ENCODE data around the gene GLIS1. TPM values are rescaled to one million over a fixed set of nuclear protein-coding genes. Genes with fewer than 3 reads are reported as not detected.

GLIS1 gene
- total and polyA plus RNA-seq, 10 of the 15 experiments (the other 5 are each of a cell fraction or from before 2014, with no cell fraction given), result not detected

DNA sequence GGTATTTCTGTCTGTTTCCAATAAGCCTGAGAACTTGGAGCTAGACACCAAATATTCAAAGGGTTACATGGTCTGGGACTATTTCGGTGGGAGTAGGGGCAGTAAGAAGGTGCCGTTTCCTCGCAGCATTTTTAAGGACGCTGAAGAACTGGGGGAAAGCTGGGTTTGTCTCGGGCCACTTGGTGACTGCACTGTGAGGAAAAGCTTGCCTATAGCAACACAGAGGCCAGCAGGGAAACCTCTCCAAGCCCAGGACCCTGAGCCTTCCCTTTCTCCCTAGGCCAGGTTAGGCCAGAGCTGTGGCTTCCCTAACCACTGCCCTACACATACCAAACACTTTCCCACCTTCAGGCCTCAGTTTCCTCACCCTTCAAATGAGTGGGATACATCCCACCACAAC is 3.3 kb downstream of the GLIS1 start:
- SMC1A ChIA-PET (ENCODE audit: uncharacterized antibody, unreplicated experiment), result interaction anchor here (0.6 to 1.5 kb wide), 2 partner anchors 16 to 19 kb away, joined by 3 read pairs; no protein-coding TSS in a partner anchor
- Histone ChIP-seq H3K9me3 (replicated peaks; ENCODE audit: control insufficient read depth, insufficient read depth, low read length) (no peaks in the 10 kb centered on the region), H3K9ac (ENCODE audit: control insufficient read depth, insufficient read depth, low read length) (no peak overlapping the region), H4K20me1 (ENCODE audit: control insufficient read depth, insufficient read depth) (no peaks in the 10 kb centered on the region), H3K27ac (ENCODE audit: control insufficient read depth, insufficient read depth) (no peak overlapping the region), H3K4me3 (no peak overlapping the region), H2AFZ (ENCODE audit: control insufficient read depth, low read depth, low read length) (no peak overlapping the region), H3K27me3 (replicated peaks in 1 of 2; ENCODE audit: control insufficient read depth in 2 of 2, insufficient read depth in 2 of 2, low read length in 1 of 2) (peaks cover 7 to 14% of the 10 kb centered on the region in 2 experiments), H3K4me1 (ENCODE audit: control insufficient read depth, insufficient read depth, low read length) (no peaks in the 10 kb centered on the region), H3K79me2 (ENCODE audit: control insufficient read depth, insufficient read depth, low read length) (no peaks in the 10 kb centered on the region), H3K36me3 (ENCODE audit: control insufficient read depth in 2 of 2, insufficient read depth in 2 of 2, low read length in 1 of 2) (no peaks in the 10 kb centered on the region), H3K4me2 (ENCODE audit: control insufficient read depth, insufficient read depth) (no peak overlapping the region)
- WGBS (ENCODE audit: insufficient coverage, insufficient replicate concordance, low lambda C conversion rate, missing lambda C conversion rate), result 62% methylated on average over 5 of the region's 5 CpGs
- BruUV-seq (replicated peaks), result no TSS peak
- CTCF ChIA-PET, result interaction anchor here (0.9 kb wide), 1 partner anchor 9 kb away, joined by 3 read pairs; no protein-coding TSS in a partner anchor
- RAD21 ChIA-PET (ENCODE audit: unreplicated experiment), result no interaction called here
- POLR2A ChIA-PET, result no interaction called here
- no peak for DNase-seq (ENCODE audit: low read depth, low spot score)
- in situ Hi-C loops (cut with MboI) (no loop called here), intact Hi-C loops (cut with micrococcal nuclease; ENCODE audit: unreplicated experiment) (no loop called here)
- TF ChIP-seq, protein P1, sequence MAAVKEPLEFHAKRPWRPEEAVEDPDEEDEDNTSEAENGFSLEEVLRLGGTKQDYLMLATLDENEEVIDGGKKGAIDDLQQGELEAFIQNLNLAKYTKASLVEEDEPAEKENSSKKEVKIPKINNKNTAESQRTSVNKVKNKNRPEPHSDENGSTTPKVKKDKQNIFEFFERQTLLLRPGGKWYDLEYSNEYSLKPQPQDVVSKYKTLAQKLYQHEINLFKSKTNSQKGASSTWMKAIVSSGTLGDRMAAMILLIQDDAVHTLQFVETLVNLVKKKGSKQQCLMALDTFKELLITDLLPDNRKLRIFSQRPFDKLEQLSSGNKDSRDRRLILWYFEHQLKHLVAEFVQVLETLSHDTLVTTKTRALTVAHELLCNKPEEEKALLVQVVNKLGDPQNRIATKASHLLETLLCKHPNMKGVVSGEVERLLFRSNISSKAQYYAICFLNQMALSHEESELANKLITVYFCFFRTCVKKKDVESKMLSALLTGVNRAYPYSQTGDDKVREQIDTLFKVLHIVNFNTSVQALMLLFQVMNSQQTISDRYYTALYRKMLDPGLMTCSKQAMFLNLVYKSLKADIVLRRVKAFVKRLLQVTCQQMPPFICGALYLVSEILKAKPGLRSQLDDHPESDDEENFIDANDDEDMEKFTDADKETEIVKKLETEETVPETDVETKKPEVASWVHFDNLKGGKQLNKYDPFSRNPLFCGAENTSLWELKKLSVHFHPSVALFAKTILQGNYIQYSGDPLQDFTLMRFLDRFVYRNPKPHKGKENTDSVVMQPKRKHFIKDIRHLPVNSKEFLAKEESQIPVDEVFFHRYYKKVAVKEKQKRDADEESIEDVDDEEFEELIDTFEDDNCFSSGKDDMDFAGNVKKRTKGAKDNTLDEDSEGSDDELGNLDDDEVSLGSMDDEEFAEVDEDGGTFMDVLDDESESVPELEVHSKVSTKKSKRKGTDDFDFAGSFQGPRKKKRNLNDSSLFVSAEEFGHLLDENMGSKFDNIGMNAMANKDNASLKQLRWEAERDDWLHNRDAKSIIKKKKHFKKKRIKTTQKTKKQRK (IDR thresholded peaks at IDR 0.05; ENCODE audit: low read depth, low read length), result no peak
- TF ChIP-seq EED (IDR thresholded peaks at IDR 0.05; ENCODE audit: low read depth) (no peak), TAF1 (IDR thresholded peaks at IDR 0.05; ENCODE audit: borderline replicate concordance, low read depth, low read length) (no peak), PKNOX1 (IDR thresholded peaks at IDR 0.05) (no peak)
- TF ChIP-seq, protein P2, sequence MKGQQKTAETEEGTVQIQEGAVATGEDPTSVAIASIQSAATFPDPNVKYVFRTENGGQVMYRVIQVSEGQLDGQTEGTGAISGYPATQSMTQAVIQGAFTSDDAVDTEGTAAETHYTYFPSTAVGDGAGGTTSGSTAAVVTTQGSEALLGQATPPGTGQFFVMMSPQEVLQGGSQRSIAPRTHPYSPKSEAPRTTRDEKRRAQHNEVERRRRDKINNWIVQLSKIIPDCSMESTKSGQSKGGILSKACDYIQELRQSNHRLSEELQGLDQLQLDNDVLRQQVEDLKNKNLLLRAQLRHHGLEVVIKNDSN (IDR thresholded peaks at IDR 0.05; ENCODE audit: borderline replicate concordance, extremely low read length, insufficient read depth, low read depth, low read length), result no peak
- ATAC-seq, result no peak
- no peak for FAIRE-seq

Measured in GM12878 (cell line).